Right lung (tissue), 5 donors: ENCODE data around the gene USP6NL. TPM values are rescaled to one million over a fixed set of nuclear protein-coding genes. Genes with fewer than 3 reads are reported as not detected.
A peak's percentile ranks its signal among the peaks of the same experiment; 100 is the strongest.

Source experiments
- DNase-seq, 2 donors: peaks; one replicate each; pipeline ENCODE4 v3.0.0-alpha.2; 2013
- polyA plus RNA-seq, 5 donors: library from polyadenylated mRNA; unstranded; fragments of 120-200 nt; gene quantifications; one replicate each; pipeline versions ENCODE4 v1.2.1 to v1.2.3, GENCODE V29; 2013; ENCODE audit warnings: inconsistent platforms in 1 of 5, low replicate concordance in 1 of 5; ENCODE audit not compliant: insufficient read length in 5 of 5, insufficient read depth in 1 of 5

The USP6NL gene
- polyA plus RNA-seq, 5 donors, result 19.2 to 26.9 (median 24.9) TPM

DNA sequence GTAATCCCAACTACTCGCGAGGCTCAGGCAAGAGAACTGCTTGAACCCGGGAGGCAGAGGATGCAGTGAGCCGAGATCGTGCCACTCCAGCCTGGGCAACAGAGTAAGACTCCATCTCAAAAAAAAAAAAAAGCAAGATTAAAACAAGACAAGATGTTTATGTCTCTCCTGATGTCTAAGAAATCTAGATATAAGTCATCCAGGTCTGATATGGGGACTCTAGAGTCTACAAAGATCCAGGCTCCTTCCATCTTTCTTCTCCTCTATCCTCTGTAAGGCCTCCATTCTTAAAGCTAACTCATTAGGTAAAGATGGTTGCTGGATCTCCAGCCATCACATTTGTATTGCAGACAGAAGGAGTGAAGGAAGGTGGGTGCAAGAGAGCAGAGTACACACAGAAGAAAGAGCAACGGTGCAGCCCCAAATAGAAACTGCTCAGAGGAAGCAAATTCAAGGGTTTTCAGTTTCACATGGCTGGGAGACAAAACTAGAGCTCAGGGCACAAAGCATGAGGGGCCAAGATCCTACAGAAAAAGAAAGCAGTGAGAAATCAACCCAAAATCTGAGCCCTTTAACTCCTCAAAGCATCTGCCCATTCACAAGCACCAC is 57.6 kb downstream of the USP6NL start:
- no peak for DNase-seq

DNA sequence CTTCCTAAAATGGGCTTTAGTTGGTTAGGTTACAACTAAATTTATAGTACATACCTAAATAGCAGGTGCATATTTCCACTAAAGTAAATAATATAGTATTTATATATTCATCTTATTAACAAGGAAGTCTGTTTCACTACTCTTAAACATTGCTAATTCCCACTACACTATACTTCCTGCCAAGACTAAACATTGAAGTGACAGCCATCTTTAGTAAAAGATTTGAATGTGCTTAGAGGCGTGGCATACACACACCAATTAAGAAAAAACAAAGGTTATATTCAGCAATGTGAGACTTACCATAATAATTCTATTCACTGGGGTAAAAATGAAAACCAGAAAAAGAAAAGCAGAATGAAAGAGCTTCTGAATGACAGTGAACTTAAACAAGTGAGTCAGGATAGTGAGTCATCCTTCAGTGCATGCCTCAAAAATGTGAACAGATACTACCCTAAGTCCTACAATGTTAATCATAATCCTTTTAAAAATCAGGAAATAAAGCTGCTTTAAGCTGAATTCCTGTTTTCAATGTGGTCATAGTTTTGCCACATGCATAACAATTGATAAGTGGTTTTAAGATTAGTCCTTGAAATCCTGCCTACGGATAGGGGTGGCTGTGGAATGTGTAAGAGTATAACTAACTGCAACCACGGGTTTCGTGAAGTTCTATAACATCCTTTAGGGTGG is 59.4 kb downstream of the USP6NL start:
- DNase-seq, result no peak

DNA sequence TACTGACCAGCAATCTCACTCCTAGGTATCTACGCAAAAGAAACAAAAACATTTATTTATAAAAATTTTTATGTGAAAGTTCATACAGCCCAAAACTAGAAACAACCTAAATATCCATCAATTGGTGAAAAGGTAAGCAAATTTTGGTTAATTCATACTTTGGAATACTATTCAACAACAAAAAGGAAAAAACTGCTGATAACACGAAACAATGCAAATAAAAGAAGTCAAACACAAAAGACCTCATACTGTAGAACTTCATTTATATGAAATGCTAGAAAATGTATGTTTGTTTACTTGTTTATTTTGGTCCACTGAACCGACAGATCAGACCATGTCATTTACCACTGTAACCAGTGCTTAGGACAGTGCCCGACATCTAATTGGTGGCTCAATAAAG is 60.3 kb downstream of the USP6NL start:
- no peak for DNase-seq

DNA sequence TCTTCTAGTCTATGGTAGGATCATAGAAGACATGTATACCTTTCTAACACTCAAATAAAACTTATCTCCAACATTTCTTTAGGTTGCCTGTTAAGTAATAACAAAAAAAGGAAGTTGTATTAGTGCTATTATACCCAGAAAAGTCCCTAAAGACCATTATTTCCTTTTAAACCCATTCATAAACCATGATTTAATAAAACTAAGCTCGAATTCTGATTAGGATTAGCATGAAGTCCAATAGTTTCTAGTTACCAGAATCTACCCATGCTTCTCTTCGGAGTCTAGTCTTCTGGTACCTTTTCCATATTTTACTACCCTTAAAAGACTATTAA is 62.7 kb downstream of the USP6NL start:
- no peak for DNase-seq

DNA sequence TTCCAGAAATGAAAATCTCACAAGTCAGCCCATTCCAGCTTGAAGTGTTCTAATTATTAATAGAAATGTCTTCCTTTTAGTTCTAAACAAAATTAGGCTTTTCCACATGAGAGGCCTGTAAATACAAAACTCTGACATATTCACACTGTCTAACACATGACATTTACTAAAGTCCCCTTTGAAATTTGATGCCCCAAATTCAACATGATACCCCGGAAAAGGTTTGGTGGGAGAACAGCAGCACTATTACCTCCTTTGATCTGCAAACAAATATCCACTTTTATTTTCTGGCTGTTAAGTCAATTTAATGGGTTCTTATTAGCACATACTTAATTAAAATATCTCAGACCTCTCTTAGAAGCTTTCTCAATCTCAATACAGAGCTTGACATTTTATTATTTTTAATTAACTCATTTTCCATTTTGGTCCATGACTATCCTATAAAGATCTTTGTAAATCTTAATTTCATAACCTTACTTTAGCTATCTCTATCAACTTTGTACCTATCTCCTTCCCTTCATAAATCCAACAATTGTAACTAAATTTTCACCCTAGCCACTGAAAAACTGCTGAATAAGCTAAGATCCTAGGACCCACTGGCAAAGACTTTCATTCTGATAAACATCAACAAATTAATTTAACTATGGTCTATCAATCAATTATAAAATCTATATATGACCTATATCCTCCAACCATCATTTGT is 63.2 kb downstream of the USP6NL start:
- no peak for DNase-seq

DNA sequence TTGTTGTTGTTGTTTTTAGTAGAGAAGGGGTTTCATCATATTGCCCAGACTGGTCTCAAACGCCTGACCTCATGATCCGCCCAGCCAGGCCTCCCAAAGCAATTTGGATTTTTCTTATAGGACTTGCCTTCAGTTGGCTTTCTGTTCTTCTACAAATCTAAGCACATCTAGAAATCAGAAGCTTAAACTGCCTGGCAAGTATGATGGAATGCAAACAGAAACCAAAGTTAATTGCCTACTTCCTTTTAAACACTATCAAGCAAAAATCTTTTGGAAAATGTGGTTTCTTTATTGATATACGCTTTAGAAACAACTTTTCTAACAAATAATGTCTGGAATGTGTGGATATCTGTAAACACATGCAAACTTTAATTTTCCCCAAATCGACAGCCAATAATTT is 64.9 kb downstream of the USP6NL start:
- no peak for DNase-seq

DNA sequence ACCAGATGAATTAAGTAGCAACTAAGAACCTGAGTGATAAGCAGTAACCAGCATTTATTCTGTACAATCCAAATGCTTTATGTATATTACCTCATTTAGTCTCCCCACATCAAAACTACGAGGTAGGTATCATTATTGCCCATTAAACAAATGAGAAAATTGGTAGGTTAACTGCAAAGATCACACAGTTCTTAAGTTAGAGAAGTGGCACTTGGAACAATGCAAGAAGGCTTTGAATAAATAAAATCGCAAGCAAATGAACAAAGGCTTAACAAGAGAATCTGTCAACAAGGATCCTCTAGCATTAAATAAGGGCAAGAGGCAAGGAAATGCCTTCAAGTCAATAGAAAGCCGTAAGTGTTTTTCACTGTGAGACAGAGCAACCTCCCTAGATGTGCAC is 70.2 kb downstream of the USP6NL start:
- no peak for DNase-seq

DNA sequence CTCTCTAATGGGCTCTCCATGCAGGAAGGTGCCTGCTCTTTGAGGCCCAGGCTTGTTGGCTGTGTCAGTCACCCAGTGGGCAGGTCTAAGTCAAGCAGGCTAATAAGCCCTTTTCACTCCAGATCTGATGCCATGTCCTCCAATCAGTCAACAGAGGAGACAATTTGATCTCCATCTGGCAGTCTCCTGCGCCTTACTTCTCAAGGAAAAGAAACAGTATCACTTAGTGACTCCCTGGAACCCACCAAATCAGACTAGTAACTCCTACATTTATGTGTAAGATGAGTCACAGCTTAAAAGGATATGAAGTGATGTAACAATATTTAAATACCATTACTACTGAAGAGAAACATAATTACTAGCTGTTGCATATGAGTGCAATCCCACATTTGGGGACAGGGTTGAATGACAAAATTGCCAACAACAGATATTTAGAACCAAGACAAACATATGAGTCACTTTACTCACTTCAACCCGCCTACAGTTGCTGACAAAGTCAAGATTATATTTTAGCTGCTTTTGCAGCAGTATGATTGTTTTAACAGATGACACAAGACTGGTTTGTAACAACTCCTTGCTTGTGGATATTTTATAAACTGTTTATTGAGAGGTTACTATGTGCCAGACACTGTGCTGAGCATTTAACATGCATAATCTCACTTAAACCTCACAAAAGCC is 72.1 kb downstream of the USP6NL start:
- no peak for DNase-seq

DNA sequence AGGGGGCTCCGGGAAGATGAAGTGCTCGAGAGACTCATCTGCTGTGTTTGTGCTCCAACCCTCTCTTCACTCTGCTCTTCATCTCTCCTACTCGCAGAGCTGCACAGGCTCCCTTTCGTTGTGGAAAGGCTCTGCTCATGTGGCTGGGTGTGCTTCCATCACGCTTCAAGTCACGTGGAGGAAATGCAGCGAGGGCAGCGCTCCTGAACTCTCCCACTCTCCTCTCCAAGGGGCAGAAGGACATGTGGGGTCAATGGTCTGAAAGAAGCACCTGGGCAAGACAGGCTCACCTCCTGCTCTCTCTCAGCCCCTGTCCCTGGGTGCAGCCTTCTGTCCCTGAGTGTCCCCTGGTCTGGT is 72.6 kb downstream of the USP6NL start:
- DNase-seq, result no peak

DNA sequence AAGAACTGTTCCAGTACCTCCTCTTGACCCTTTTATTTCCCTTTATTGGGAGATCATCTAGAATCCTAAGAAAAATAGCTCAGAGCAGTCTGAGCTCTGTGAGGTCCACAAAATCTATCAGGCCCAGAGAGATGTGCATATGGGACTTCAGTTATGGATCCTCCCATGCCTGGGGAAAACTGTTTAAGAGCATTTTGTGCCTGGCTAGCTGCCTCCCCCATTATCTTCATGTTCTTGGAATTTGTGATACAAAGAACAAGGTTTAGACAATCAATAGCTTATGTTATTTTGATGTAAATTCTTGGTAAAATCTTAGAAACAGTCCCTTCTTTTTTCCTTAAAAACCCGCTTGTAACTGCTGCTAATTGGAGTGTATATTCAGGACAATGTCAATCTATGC is 75.2 kb downstream of the USP6NL start:
- DNase-seq, result no peak

DNA sequence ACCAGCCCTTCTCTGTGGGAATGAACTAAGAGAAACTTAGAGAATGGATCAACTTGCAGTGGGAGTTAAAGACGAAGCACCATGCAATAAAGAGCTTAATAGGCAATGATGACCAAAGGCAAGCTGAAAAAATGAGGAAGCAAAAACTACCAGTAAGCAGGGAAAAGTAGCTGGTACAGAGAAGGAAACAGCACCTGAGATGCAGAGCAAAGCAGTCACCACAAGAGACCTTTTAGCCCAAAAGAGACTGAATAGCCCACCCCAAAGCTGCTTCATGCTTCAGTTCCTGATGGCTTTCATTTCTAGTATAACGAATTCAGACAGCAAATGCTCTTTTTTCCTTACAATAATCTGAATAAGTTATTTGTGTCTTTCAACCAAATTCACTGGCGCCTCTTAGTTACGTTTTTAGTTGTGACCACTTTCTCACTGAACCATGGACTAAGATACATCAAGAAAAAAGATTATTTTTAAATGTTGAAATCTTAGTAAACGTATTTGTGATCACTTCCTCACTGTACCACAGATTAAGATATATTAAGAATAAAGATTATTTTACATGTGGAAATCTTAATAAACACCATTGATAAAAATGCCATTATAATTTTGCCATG is 76.0 kb downstream of the USP6NL start:
- DNase-seq, result no peak

DNA sequence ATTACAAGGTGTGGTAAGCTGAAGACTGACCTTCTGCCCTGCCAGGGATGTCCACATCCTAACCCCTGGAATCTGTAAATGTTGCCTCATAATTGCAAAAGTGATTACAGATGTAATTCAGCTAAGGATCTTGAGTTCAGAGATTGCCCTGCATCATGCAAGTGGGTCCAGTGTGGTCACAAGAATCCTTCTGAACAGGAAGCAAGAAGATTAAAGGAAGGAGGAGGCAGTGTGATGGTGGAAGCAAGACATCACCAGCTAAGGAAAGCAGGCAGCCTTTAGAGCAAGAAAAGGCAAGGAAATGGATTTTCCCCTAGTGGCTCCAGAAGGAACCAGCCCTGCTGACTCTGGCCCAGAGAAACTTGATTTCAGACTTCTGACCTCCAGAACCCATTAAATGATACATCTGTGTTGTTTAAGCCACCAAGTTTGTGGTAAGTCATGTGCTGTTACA is 78.1 kb downstream of the USP6NL start:
- no peak for DNase-seq

DNA sequence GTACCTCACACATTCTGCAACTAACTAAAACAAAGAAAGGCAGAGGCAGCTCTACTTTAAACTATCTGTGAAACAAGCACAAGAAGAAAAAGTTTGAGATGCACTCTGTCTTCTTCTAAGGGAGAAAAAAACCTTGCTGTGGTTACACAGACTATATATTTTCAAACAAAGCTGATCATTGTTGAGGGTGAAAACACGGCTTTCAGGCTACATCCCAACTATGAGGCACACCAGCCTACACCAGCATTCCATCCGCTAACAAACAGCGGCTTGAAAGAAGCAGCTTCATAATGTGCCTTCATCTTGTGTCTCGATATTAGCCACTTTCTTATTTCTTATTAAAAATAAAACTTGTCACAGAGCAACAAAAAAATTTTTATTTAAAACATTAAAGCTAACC is 79.1 kb downstream of the USP6NL start:
- no peak for DNase-seq

DNA sequence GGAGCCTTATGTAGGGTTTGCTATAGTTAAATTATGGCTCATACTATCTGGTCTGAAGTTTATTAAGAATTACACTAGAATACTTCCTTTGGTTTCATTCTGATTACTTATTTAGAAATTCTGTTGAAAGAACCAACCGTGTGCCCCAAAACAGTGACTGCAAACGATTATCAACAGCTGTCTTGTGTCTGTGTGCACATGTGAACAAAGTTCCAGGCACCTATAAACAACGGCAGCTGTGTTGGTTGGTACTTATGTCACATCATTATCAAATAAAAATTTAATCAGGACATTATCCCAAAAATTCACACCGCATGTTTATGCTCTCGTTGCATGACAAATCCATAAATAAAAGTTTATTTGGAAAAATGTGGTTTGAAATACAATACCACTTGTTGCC is 80.6 kb downstream of the USP6NL start:
- DNase-seq, result peak; percentile 65 to 72

DNA sequence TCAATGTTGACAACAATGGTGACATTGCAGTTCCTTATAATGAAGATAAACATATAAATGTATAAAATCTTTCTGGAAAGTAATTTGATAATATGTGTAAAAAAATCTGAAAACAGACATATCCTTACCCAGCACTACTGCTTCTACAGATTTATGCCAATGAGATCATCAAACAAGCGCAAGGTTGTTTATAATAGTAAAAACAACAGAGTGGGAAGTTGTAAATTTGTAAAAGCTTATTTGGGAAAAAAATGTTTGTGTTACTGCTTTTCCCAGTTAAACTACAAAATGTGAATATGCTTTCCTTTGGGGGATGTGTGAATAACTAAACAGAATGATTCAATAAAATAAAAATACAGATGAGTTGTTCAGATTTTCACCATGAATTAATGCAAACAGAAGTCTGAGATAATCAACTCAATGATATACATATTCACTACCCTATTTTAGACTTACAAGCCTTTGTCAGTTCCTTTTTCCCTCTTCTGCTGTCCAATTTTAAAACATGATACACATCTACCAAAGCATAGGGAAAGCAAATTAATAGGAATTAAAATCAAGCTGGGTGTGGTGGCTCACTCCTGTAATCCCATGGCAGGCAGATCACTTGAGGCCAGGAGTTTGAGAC is 82.1 kb downstream of the USP6NL start:
- no peak for DNase-seq

DNA sequence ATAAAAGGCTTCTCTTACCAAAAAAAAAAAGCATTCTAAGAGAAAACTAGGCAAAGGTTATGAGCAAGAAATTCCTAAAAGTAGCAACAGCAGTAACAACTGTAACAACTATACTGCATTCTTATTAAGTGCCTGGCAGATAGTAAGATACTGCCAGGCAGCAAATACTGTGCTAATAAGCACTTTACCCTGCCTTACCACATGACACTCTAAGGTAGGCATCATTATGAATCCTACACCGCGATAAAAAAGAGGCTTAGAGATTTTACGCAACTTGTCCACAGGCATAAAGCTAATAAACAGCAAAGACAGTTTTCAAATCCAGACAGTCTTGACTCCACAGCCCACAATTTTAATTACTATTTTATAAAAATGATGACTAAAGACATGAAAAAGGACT is 83.2 kb downstream of the USP6NL start:
- no peak for DNase-seq

DNA sequence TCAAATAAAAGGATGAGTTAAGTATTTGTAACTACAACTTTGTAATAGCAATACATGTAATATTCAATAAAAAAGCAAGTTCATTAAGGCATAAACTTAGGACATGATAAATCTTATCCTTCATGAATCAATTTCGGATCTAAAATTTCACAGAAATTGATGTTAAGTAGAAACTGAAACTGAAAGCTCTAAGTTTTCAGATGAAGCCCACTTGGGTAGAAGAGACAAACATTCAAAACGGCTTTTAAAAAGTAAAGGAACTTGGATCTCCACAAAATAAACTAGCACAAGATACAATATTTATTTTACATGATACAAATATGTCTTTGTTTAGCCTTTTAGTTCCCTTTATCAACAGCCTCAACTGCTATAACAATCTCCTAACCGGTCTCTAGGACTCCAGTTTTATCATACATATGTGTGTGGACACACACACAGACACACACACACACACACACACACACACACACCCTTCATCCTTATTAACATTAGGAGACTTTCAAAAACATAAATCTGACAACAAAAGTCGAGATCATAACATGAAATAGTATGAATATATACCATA is 83.7 kb downstream of the USP6NL start:
- DNase-seq, result no peak

DNA sequence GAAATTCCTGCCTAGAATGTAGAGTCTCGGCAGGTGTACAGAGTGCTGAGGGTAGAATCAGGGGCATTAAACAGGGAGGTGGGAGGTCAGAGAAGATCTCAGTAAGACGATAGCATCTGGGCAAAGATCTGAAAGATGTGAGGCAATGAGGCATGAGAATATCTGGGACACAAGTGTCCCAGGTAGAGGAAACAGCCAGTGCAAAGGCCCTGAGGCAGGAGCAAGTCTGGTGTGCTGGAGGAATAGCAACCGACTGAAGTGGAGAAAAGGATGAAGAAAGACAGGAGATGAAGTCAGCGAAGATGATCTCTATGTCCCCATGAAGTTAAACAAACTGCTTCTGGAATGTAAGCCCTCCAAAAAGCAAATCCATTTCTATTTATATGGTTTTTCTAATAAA is 84.4 kb downstream of the USP6NL start:
- no peak for DNase-seq

DNA sequence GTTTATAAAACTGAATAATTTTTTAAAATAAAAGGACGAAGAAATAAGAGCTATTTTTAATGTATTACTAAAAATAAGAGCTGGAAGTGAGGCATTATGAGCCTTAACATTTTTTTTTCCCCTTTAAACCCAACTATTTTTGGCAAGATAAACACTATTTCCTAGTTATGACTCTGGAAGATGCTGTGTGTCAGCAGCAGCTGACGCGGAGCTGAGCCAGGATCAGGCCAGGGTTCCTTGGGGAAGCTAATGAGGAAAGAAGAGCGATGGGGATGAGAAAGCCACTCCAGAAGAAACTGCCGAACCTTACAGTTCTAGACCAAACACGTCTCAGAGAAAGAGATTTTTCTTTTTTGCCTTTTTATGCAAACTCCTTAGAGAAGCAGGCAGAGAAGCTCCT is 85.9 kb downstream of the USP6NL start:
- DNase-seq, result peak; percentile 49 to 51

DNA sequence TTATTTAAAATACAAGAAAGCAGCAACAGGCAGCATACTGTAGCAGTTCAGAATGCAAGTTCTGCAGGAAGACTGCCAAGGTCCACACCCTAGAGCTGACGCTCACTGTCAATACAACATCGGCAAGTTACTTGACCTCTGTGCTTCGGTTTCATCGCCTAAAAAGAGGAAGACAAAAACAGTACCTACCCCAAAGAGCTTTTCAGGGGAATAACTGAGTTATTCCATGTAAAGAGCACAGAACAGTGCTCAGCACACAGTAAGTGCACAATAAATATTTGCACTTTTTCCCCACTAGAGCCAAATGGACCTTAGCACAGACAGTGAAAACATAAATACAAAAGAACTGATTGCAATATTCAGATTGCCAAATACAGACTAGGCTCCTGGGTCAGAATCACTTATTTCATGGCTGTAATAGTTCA is 88.6 kb downstream of the USP6NL start:
- no peak for DNase-seq

DNA sequence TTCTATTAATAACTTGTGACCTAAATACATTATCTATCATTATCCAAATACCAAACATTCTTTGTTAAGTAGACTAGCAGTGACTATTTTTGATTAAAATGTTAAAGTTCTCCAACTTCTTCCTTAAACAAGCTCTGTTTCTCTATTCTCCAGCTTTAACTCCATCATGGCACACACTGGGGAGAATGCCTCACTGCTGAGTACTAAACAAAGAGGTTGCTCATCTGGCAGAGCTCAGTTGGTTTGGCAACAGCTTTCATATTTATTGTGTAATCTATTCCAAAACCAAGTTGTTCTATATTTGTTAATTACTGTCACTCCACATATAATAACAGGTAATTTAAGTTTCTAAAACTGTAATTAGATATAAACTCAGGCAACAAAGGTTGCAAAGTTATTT is 89.6 kb downstream of the USP6NL start:
- DNase-seq, result no peak

DNA sequence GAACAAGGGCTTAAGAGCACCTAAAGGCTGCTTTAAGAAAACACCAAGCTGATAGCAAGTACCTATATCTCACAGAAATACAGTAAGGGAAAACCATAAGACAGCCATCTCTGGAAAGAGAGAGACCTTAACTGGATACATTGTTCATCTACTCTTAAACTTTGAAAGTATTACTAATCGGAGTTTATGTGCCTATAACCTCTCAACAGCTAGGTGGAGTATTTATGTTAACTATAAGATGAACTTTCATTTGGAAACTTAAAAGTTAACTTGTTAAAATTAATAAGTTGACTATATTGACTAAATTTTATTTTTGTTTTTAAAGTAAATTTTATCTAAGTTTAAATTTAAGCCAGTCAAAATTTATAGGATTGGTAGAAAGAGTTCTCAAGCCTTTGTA is 90.6 kb downstream of the USP6NL start:
- DNase-seq, result no peak
